GM12872 (cell line): ENCODE results near the gene GDNF.

ENCODE experiments used
- CTCF ChIP-seq: IDR thresholded peaks from 3 replicates; pipeline ENCODE4 v1.5.1; 2011; ENCODE audit warnings: low read depth, mild to moderate bottlenecking, low read length, moderate library complexity; ENCODE audit not compliant: insufficient read depth

The GDNF gene

GRCh38 chr5:37875051-37875787, 35.4 kb upstream of the GDNF start:
- no peak for TF ChIP-seq CTCF

DNA sequence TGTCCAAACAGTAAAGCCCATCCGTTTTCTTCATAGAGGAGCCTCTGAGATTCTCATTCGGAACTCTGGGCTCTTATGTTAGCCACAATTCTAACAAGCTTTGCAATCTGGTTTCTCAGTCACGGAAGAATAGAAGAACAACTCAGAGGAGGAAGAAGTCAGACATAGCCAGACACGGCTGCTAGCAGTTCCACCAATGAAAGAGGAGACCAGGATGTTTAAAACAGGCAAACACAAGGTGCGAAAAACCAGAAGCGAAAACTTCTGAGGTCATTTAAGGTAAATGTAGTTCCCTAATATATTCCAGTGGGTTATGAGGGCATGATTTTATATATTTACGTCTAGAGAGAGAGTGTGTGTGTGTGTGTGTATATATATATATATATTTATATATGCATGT, 34.1 kb upstream of the GDNF start:
- no peak for TF ChIP-seq CTCF

DNA sequence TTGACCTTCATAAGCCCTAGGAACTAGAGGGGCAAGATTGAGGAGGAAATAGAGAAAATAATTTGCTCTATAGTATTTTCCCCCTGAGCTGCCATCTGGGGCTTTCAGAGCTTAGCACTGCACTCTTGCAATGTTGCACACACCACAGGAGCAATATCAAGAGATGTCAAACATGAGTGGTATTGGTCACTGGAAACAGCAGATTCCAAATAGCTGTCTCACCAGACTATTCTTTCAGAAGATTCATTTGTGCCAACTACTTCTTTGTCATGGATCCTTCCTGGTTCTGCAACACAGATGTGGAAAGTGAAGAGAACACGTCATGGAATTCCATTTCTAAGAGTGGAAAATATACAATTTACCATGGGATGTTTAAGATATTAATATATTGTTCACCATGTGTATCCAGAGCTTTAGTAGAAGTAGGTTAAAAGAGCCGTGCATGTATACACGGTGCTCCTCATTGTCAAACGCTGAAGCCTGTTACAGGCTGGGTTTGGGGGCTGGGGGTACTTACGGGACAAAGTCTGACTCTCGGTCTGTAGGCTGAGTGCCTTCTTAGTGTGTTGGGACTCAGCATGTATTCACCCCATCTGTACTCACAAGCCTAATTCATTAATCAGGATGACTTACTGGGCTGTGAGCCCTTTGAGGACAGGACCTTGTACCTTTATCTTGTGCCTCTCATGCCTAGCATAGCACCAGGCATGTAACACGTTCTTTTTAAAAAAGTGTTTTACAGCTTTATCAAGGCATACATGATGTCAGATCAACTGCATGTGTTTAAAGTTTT, 31.4 kb upstream of the GDNF start:
- no peak for TF ChIP-seq CTCF

- TF ChIP-seq CTCF, result no peak
Measured at GRCh38 chr5:37869216-37869615, 29.4 kb upstream of the GDNF start.

DNA sequence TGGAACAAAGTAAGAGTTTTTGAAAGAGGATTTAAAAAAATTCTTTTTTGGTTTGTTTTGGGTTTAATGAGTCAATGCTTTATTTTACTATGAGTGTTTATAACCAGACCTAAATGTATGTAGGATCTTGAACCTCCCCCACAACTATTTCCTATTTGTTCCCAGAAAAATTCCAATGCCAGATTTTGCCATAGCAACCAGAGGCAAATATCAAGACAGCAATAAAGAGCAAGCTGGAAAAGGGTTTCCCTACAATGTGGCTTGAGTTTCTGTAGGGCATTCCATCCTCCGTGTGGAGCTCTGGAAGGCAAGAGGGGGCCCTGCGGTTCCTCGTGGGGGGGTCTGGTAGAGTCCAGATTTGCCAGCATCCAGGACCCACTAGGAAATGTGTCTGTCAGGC, 27.8 kb upstream of the GDNF start:
- TF ChIP-seq CTCF, result no peak

- no peak for TF ChIP-seq CTCF
Measured at GRCh38 chr5:37860206-37860605, 20.4 kb upstream of the GDNF start.

- TF ChIP-seq CTCF, result no peak
Measured at GRCh38 chr5:37859805-37860204, 20.0 kb upstream of the GDNF start.
